Activated CD4-positive, CD25-positive, alpha-beta regulatory T cell treated with anti-CD3 and anti-CD28 coated beads, Interleukin-2, amount 50 U/mL, for 72 hours (primary cell): ENCODE results near the gene SPARCL1.
"Not testable (repeated sequence)": the region's sequence is repeated elsewhere in the genome, so short reads cannot be mapped to it uniquely, and the experiment has no call there.

Experiments
- DNase-seq: peaks from one replicate; pipeline ENCODE4 v3.0.0; 2021

Gene SPARCL1

GRCh38 chr4:87499403-87500091, 29.6 kb downstream of the SPARCL1 start:
- no peak for DNase-seq

- DNase-seq = no peak
Measured at GRCh38 chr4:87498446-87498900, 30.7 kb downstream of the SPARCL1 start.

GRCh38 chr4:87497578-87497977, 31.6 kb downstream of the SPARCL1 start:
- DNase-seq = no peak

- DNase-seq = peak; percentile 34
Measured at GRCh38 chr4:87497159-87497558, 32.0 kb downstream of the SPARCL1 start.

GRCh38 chr4:87493115-87493514, 36.1 kb downstream of the SPARCL1 start:
- DNase-seq = no peak

GRCh38 chr4:87491851-87492250, 37.3 kb downstream of the SPARCL1 start:
- not testable (repeated sequence) for DNase-seq

- no peak for DNase-seq
Measured at GRCh38 chr4:87491436-87491835, 37.7 kb downstream of the SPARCL1 start.

GRCh38 chr4:87490664-87491369, 38.4 kb downstream of the SPARCL1 start:
- no peak for DNase-seq

- no peak for DNase-seq
Measured at GRCh38 chr4:87489678-87490077, 39.5 kb downstream of the SPARCL1 start.

- DNase-seq = not testable (repeated sequence)
Measured at GRCh38 chr4:87488666-87489065, 40.5 kb downstream of the SPARCL1 start.

GRCh38 chr4:87483247-87483646, 45.9 kb downstream of the SPARCL1 start:
- DNase-seq = not testable (repeated sequence)

GRCh38 chr4:87481377-87481776, 47.8 kb downstream of the SPARCL1 start:
- no peak for DNase-seq

GRCh38 chr4:87478732-87479250, 50.4 kb downstream of the SPARCL1 start:
- no peak for DNase-seq

GRCh38 chr4:87476934-87477333, 52.2 kb downstream of the SPARCL1 start:
- DNase-seq = no peak

- no peak for DNase-seq
Measured at GRCh38 chr4:87469390-87469789, 59.8 kb downstream of the SPARCL1 start.

GRCh38 chr4:87465739-87466366, 63.3 kb downstream of the SPARCL1 start:
- DNase-seq = no peak

GRCh38 chr4:87462102-87462501, 67.1 kb downstream of the SPARCL1 start:
- DNase-seq = no peak

- no peak for DNase-seq
Measured at GRCh38 chr4:87461281-87461700, 67.9 kb downstream of the SPARCL1 start.

- DNase-seq = no peak
Measured at GRCh38 chr4:87458913-87459312, 70.3 kb downstream of the SPARCL1 start.

- no peak for DNase-seq
Measured at GRCh38 chr4:87451537-87451936, 77.6 kb downstream of the SPARCL1 start.

GRCh38 chr4:87446375-87446774, 82.8 kb downstream of the SPARCL1 start:
- not testable (repeated sequence) for DNase-seq

- no peak for DNase-seq
Measured at GRCh38 chr4:87445964-87446363, 83.2 kb downstream of the SPARCL1 start.

GRCh38 chr4:87444741-87445140, 84.4 kb downstream of the SPARCL1 start:
- DNase-seq = no peak

- DNase-seq = no peak
Measured at GRCh38 chr4:87442889-87443288, 86.3 kb downstream of the SPARCL1 start.
